A549 treated with Hydrocortisone at 1 μM for 4 hours (cell line): Measurements from ENCODE around the gene RNF43. TPM values are rescaled to one million over a fixed set of nuclear protein-coding genes. Genes with fewer than 3 reads are reported as not detected.

Experiments
- total RNA-seq: library from RNA; stranded (reverse); fragments of 200-300 nt; extraction: Qiagen RNA extraction; gene quantifications from 5 replicates; pipeline ENCODE4 v1.2.3, GENCODE V29; 2022

RNF43 gene
- 0.18 to 0.45 TPM (median 0.24 TPM) in 5 replicates for total RNA-seq

DNA sequence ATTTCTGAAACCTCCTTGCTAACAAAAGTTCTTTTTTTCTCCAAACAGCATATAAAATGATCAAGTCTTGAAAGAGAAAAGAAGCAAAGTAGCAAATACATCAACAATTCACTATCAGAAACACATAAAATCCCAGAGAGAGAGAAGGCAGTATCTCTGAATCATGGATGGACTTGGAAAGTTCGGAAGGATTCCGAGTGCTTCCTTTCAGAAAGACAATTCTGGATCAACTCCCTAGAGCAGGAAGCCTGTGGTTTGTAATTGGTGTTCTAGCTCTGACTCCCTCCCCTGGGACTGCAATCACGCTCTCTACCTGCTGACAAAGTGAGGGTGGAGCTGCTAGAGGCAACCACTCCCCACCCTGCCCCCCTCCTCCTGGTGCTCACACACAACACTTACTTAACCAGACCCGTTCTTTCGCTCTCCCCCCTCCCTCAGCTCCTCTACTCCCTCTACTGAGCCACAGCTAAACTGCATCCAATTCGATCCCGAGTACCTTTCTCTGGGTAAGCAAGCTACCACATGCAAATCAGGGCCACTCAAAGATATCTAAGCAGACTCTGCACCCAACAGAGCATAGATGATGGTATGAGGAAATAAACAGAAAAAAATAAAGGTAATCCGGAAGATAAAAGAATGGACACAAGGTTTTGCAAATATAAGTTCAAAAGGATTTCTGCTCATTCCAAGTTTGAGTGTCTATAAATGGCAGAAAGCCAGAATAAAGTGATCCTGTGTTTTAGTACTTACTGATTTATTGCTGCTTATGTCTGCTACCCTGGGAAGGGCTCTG is at the start of gene RNF43:
Gene RNF43, minus strand, starts transcription at position 235 of the 793 bp plus-strand sequence. CDS start 1,957 bp downstream, outside the sequence.

Other genes starting within 250 kb of the RNF43 start
- gene EPX, start 224.8 kb downstream of the RNF43 start, total RNA-seq: not detected in 5 replicates
- gene MKS1, start 198.3 kb downstream of the RNF43 start, total RNA-seq: 10.6 to 12.6 TPM (median 12.2 TPM) in 5 replicates
- gene LPO, start 178.9 kb downstream of the RNF43 start, total RNA-seq: 0.07 TPM in 1 of 5 replicates, not detected in the others
- not detected in 5 replicates for gene MPO, start 136.6 kb downstream of the RNF43 start, total RNA-seq
- not detected in 5 replicates for gene TSPOAP1, start 88.7 kb downstream of the RNF43 start, total RNA-seq
- 96.4 to 171 TPM (median 148 TPM) in 5 replicates for gene SUPT4H1, start 65.3 kb downstream of the RNF43 start, total RNA-seq
- gene HSF5, start 70.9 kb upstream of the RNF43 start, total RNA-seq: not detected in 5 replicates
- gene MTMR4, start 97.1 kb upstream of the RNF43 start, total RNA-seq: 7.3 to 12.3 TPM (median 9.4 TPM) in 5 replicates